GM18502 (cell line): Measurements from ENCODE around the gene ZNF804B.

Experiments
- ATAC-seq: cut with Tn5 transposase; IDR thresholded peaks from one replicate; pipeline ENCODE4 v1.9.1; 2021; ENCODE audit warnings: mild to moderate bottlenecking; ENCODE audit not compliant: unreplicated experiment, poor library complexity

The ZNF804B gene

DNA sequence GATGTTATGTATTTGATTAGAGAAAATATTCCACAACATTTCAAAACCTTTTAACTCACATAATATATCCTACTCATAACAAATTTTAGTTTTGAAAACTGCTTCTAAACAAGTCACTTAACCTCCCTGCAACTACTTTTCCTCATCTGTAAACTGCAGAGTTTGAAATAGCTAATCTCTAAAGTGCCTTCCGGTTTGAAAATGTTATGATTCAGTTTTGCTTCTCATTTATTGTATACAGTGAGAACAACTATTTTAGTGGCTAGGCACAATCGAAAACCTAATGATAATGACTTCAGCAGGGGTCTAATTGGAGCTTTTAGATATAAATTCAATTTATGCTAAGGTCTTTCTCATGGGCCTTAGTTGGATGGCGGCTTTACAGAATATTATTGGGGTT, 66.7 kb downstream of the ZNF804B start:
- no peak for ATAC-seq

DNA sequence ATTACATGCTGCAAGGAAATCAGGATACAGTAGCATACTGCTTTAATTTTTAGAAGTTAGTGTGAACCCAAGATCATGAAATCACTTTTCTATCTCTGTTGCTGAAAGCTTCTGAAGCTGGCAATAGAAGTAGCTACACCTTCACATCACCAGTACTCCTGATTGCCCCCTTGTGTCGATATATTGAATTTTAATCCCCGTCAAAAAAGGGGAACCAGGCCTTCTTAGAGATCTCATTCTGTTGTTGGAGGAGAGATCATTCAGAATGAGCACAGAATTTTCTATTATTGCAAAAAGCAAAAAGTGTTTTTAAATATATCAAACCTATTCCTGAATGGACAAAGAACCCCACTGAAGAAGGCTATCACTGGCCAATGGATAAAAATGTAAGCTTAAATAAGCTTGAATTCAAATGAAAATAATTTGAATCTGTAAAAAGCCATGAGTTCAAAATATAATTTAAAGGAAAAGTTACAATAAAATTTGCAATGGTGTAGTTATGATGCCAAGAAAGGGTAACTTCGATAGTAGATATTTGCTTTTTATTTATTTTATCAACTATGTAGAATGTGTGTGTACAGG, 75.7 kb downstream of the ZNF804B start:
- ATAC-seq = peak; percentile 95

GRCh38 chr7:88842201-88842600, 82.7 kb downstream of the ZNF804B start:
- no peak for ATAC-seq

DNA sequence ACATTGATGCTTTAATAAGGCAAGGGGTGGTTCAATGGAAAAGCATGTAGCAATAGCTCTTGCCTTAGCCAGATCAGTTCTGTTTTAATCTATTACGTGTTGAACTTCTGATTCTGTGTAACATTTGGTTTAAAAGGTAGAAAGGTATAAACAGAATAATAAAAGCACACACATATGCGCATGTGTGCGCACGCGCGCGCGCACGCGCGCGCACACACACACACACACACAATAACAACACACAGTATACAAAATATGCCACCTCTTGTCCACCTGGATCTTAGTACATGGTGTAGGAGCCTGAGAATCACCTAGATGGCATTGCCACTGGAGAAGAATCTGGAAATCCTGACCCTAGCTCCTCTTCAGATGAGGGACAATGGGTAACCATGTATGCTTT, 85.6 kb downstream of the ZNF804B start:
- no peak for ATAC-seq

GRCh38 chr7:88851220-88851619, 91.7 kb downstream of the ZNF804B start:
- ATAC-seq = no peak

DNA sequence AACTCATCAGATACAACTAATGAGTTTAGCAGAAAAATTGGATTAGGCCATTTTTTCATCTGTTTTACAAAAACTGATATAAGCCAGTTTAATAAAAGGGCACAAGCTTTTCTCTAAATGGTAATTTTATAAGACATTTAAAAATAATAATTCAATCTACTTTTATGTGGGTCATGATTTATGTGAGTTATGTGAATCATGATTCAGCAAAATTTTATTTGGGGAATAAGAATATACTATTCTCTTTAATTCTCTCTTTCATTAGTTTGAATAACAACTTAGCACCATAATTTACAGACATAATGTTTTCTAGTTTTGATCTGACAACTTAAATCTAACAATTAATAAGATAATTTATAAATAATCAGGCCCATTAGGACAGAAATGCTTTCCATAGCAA, 99.8 kb downstream of the ZNF804B start:
- ATAC-seq = no peak

DNA sequence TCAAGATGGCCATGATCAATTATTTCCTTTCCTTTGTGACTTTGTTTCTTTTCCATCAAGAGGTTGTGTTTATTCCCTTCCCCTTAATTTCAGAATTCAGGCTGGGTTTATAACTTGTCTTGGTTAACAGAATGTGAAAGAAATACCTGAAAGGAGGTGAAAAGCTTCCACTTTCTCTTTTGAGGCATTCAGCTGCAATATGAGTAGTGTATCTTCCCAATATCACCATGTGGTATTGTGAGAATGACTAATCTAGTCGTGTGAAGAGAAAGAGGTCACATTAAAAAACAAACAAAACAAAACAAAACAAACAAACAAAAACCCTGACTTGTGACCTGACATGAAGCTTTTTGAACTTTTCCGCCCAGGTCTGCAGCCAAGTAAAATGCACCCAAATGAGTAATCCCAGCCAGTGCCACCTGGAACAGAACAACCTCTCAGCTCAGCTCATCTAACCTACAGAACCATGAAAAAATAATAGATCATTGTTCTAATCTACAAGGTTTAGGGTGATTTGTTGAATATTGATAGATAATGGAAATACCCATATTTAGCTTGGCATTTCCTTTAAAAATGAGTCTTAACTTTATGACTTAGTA, 106.9 kb downstream of the ZNF804B start:
- ATAC-seq = no peak

- ATAC-seq = no peak
Observed at GRCh38 chr7:88867158-88867557, 107.7 kb downstream of the ZNF804B start.

GRCh38 chr7:88868456-88868855, 109.0 kb downstream of the ZNF804B start:
- ATAC-seq = no peak

DNA sequence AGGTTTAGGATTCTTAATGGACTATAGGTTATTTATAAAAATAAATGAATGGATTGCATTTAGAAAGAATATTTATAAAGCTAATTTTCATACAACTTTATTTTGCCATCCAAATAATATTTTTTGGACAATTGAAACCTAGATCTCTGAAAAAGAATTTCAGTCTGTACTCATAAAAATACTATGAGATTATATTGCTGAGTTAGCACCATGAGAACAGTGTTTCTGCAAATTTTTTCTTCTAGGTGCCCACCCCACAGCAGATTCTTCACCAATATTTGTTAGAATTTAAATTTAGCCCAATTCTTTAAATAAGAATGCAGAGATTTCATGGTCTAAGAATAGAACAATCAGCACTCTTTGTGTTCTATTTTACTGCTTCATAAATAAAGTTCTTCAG, 121.6 kb downstream of the ZNF804B start:
- ATAC-seq = no peak

DNA sequence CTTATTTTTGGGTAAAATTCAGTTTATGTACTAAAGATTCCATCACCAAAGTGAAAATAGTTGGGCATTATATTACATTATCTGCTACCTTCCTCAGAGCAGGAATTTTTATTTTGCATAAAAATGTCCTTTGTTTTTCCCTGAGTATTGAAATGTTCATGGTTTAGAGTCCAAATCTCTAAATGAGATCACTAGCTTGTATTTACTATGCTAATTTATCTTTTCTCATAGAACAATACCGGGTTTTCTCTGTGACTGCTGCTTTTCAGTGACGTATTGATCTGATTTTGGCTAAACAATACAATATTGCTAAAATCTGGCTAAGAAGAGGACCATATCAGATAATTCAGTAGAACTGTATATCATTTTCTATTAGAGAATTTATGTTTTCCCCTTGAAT, 125.6 kb downstream of the ZNF804B start:
- ATAC-seq = no peak

DNA sequence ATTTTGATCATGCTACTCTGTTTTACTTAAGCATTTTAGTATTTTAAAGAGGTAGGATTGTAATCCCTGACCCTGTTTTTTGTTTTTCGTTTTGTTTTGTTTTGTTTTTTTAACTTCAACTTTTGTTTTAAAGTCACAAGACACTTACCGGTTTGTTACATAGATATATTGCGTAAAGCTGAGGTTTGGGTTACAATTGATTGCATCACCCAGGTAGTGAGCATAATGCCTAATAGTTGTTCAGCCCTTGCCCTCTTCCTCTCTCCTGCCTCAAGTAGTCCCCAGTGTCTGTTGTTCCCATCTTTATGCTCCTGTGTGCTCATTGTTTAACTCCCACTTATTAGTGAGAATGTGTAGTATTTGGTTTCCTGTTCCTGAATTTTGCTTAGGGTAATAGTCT, 129.2 kb downstream of the ZNF804B start:
- no peak for ATAC-seq

- no peak for ATAC-seq
Observed at GRCh38 chr7:88910516-88910915, 151.0 kb downstream of the ZNF804B start.

GRCh38 chr7:88912852-88913251, 153.4 kb downstream of the ZNF804B start:
- ATAC-seq = no peak

DNA sequence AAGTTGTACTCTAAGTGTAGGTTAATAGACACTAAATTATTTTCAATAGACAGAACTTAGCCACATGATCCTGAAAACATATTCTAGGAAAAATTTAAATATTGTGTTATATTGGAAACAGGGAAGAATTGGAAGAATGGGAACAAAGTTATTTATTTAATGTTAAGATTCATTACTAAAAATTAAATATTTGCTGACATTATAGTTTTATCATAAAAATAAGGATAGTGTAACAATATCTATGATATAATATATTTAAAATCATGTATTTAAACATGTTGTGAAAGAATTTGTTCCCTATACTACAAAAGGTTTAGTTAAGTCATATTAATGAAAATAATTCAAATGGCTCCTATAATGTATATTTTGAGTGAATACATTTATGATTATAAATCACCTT, 156.1 kb downstream of the ZNF804B start:
- no peak for ATAC-seq

GRCh38 chr7:88919478-88920131, 160.1 kb downstream of the ZNF804B start:
- no peak for ATAC-seq

- ATAC-seq = no peak
Observed at GRCh38 chr7:88922944-88923343, 163.4 kb downstream of the ZNF804B start.

DNA sequence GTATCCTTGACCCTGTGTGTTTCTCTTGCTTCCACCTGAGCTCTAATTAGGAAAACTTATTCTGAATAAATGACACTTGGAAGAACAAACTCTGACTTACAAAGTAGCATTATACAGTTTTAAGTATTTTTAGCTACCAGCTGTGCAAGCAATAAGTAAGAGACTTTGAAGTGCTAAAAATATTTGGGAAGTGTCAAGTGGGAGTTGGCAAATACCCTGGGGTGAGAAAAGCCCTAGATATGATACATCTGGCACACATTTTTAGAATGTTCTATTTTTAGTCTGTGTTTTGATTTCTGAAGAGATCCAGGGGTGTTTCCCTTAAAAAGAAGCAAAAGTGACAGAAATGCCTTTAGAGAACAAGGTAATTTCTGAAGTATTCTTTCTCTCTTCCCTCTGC, 168.8 kb downstream of the ZNF804B start:
- ATAC-seq = no peak

DNA sequence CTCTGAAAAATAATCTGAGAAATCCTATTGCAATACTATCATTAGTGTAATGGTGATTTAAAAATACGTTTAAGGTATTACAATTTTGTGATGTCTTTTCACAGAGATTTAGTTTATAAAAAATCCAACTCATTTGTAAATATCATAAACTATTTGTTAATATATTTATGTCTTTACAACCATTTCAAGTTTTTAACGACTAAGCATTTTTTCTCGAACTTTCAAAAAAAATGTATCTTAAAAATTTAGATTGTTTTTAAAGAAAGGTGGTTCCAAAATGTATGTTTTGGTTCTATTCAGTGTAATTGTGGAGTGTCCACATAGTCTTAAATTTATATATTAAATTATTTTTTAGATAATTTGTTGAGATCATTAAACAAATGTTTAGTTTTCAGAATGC, 170.2 kb downstream of the ZNF804B start:
- no peak for ATAC-seq

GRCh38 chr7:88933285-88933684, 173.8 kb downstream of the ZNF804B start:
- no peak for ATAC-seq

GRCh38 chr7:88942815-88943501, 183.5 kb downstream of the ZNF804B start:
- ATAC-seq = no peak
